Measurements from ENCODE around the gene TDRD7. TPM values are rescaled to one million over a fixed set of nuclear protein-coding genes. Genes with fewer than 3 reads are reported as not detected.
A peak's percentile ranks its signal among the peaks of the same experiment; 100 is the strongest.

Gene TDRD7
- total and polyA plus RNA-seq, 2 experiments from 2014 or later, result 4.2 to 4.5 TPM

DNA sequence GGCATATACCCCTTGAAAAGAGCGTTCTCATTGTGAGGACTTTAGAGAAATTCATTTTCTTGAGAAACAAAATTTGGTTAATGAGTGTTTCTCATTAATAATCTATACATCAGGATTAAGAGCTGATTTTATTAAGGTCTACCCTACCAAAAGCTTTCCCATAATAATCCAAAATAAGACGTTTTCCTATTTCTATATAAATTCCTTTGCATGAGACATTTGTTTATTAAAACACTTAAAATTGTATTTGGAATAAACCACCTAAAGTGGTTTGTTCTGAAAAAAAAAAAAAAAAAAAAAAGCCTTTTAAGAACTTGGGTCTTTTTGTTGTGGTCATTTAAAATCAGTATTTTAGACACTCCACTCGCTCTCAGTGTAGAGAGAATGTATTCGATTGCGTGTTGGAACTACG is 88.9 kb downstream of the TDRD7 start:
- Histone ChIP-seq H3K36me3 (no peaks in the 10 kb centered on the region), H3K9me3 (ENCODE audit: low read depth) (no peaks in the 10 kb centered on the region), H3K4me1 (ENCODE audit: low read depth) (peaks cover 24% of the 10 kb centered on the region), H3K27ac (no peak overlapping the region), H3K27me3 (peaks cover 14% of the 10 kb centered on the region), H3K4me3 (peak overlapping the region; percentile 86)
- no peak for DNase-seq (ENCODE audit: low read depth in 1 of 2, low spot score in 1 of 2)
- TF ChIP-seq, protein P1, sequence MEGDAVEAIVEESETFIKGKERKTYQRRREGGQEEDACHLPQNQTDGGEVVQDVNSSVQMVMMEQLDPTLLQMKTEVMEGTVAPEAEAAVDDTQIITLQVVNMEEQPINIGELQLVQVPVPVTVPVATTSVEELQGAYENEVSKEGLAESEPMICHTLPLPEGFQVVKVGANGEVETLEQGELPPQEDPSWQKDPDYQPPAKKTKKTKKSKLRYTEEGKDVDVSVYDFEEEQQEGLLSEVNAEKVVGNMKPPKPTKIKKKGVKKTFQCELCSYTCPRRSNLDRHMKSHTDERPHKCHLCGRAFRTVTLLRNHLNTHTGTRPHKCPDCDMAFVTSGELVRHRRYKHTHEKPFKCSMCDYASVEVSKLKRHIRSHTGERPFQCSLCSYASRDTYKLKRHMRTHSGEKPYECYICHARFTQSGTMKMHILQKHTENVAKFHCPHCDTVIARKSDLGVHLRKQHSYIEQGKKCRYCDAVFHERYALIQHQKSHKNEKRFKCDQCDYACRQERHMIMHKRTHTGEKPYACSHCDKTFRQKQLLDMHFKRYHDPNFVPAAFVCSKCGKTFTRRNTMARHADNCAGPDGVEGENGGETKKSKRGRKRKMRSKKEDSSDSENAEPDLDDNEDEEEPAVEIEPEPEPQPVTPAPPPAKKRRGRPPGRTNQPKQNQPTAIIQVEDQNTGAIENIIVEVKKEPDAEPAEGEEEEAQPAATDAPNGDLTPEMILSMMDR (IDR thresholded peaks at IDR 0.05; ENCODE audit: low read depth, low read length), result no peak

DNA sequence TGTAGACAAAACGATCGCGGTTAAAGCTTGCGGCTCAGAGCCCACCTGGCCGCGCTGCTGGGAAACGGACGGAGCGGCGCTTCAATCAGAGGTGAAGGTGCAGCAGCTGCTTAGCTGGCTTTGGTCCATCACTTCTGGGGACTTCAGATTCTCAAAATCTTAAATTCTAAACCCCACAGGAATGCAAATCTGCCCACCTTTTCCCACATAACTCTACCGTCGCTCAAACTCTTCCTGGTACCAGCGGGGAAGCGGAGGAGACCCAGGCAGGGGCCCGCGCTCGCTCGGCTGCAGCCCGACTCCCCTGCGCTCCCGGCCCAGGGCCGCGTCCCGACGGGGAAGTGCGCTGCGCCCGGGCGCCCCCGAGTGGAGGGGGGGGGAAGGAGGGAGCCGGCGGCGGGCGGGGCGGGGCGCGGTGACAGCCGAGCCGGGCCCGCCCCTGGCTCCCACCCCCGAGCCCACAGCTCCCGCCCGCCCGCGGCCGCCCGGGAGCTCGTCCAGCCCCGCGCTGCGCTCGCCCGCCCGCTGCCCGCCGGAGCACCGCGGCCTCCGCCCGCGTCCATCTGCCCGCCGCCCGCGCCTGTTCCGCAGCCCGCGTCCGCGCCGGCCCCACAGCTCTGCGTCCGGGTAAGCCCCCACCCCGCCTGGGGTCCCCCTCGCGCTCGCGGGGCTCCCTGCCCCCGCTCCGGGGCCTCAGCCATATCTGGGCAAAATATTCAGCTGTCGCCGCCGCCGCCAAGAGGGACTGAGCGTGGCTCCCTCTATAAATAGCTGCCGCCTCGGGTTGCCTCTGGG is 89.5 kb downstream of the TDRD7 start, which contains the start of gene TMOD1:
TSS of gene TMOD1 (plus strand) at position 490 of the 795 bp plus-strand sequence. CDS start 22,523 bp downstream, outside the sequence.
- peak within 1 kb of the TSS; percentile 98 for H3K27ac ChIP-seq
- no peaks in the 10 kb centered on the region for H3K9me3 ChIP-seq (ENCODE audit: low read depth)
- no peaks in the 10 kb centered on the region for H3K36me3 ChIP-seq
- peaks cover 14% of the 10 kb centered on the region for H3K27me3 ChIP-seq
- H3K4me3 ChIP-seq, result peak within 1 kb of the TSS; percentile 86
- peak; percentile 49 to 90 for DNase-seq (ENCODE audit: low read depth in 1 of 2, low spot score in 1 of 2)
- TF ChIP-seq, protein P1 (IDR thresholded peaks at IDR 0.05; ENCODE audit: low read depth, low read length), result no peak
- peaks cover 29% of the 10 kb centered on the region for H3K4me1 ChIP-seq (ENCODE audit: low read depth)

- no peaks in the 10 kb centered on the region for H3K9me3 ChIP-seq (ENCODE audit: low read depth)
- TF ChIP-seq, protein P1 (IDR thresholded peaks at IDR 0.05; ENCODE audit: low read depth, low read length), result no peak
- no peak for DNase-seq (ENCODE audit: low read depth in 1 of 2, low spot score in 1 of 2)
- H3K27ac ChIP-seq, result peak overlapping the region; percentile 98
- H3K27me3 ChIP-seq, result peaks cover 14% of the 10 kb centered on the region
- no peaks in the 10 kb centered on the region for H3K36me3 ChIP-seq
- peaks cover 32% of the 10 kb centered on the region for H3K4me1 ChIP-seq (ENCODE audit: low read depth)
- peak overlapping the region; percentile 86 for H3K4me3 ChIP-seq
Measured at GRCh38 chr9:97501972-97502221, 90.0 kb downstream of the TDRD7 start.

GRCh38 chr9:97502222-97502983 is 90.5 kb downstream of the TDRD7 start:
- peak in 1 of 2 donors; percentile 53 for DNase-seq (ENCODE audit: low read depth in 1 of 2, low spot score in 1 of 2)
- no peaks in the 10 kb centered on the region for H3K36me3 ChIP-seq

More at GRCh38 chr9:97502222-97502983, 90.5 kb downstream of the TDRD7 start:
- peak overlapping the region; percentile 98 for H3K27ac ChIP-seq
- H3K9me3 ChIP-seq (ENCODE audit: low read depth), result no peaks in the 10 kb centered on the region
- TF ChIP-seq, protein P1 (IDR thresholded peaks at IDR 0.05; ENCODE audit: low read depth, low read length), result no peak
- H3K4me1 ChIP-seq (ENCODE audit: low read depth), result peaks cover 32% of the 10 kb centered on the region
- peak overlapping the region; percentile 86 for H3K4me3 ChIP-seq
- H3K27me3 ChIP-seq, result peaks cover 14% of the 10 kb centered on the region

Data from cardiac muscle cell (in vitro differentiated cells and primary cell).